CD4-positive, alpha-beta T cell treated with Interleukin-21 for 1 hour (primary cell): ENCODE measurements around the gene NRIP2.

Experiments
- DNase-seq: peaks from one replicate; pipeline ENCODE4 v3.0.0-alpha.2; 2020

The NRIP2 gene

GRCh38 chr12:2804393-2805142, 30.3 kb downstream of the NRIP2 start:
- DNase-seq = no peak

GRCh38 chr12:2803635-2804392, 31.0 kb downstream of the NRIP2 start:
- no peak for DNase-seq

- no peak for DNase-seq
Measured at GRCh38 chr12:2801044-2801783, 33.6 kb downstream of the NRIP2 start.

GRCh38 chr12:2800046-2800570, 34.7 kb downstream of the NRIP2 start:
- DNase-seq = no peak

DNA sequence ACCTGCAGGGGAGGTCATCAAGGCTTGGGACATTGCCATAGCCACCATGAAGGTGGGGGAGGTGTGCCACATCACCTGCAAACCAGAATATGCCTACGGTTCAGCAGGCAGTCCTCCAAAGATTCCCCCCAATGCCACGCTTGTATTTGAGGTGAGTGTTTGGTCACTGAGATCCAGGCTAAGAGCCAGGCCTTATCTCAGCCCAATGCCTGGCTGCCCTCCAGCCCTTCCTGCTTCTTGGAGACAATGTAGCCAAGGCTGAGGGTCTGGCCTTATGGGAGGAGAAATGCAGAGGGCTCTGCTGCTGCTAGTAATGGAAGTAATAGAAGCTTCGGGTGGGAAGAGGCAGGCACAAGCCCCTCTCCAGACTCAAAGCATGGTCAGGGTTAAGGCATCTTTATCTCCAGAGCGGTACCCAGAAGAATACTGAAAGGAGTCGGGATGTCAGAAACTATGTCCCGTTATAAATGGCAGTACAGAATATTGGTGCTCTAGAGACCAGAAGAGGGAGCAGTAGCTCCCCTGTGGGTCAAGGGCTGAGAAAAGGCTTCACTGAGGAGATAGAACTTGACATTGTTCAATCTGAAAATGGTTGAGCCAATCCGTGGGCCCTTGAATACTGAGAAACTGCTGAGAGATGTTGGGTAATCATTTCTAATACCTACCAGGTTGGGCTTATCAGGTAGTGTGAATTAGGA, 37.0 kb downstream of the NRIP2 start:
- DNase-seq = no peak

GRCh38 chr12:2796187-2796666, 38.6 kb downstream of the NRIP2 start:
- DNase-seq = no peak

DNA sequence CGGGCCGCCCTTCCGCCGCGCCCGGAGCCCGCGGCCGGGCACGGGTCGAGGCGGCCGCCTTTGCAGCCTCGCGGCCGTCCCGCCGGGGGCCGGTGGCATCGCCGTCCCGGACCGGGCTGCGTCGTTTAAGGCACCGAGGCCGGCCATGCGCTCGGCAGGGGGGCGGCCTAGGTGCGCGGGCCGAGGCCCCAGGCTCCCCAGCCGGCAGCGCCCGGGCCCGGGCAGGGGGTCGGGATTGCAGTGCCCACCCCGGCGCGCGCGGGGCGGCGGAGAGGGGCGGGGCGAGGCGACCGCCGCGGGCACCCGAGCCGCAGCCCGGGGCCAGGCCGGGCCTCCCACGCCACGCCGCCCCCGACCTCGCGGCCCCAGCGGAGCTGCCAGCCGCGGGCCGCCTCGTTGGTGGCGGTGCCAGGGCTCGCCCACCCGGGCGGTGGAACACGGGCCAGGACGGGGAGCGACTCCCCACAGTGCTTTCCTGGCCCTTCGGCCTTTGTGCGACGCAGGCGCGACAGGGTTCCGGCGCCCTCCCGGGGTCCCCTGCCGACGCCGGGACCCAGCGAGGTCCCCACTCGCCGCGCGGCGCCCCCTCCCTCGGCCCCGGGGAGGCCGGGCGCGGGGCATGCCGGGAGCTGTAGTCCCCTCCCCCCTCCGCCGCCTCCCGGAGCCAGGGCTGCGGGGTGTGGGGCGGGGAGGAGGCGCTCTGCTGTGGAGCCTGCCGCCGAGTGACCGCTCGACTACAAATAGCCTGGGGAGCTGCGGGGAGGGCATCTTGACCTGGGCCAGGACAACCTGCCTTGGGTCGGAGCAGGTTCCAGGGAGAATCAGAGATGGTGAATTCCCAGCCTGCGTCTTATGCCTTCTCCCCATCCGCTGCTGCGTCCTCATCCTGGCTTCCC, 39.3 kb downstream of the NRIP2 start:
- peak; percentile 71 for DNase-seq

DNA sequence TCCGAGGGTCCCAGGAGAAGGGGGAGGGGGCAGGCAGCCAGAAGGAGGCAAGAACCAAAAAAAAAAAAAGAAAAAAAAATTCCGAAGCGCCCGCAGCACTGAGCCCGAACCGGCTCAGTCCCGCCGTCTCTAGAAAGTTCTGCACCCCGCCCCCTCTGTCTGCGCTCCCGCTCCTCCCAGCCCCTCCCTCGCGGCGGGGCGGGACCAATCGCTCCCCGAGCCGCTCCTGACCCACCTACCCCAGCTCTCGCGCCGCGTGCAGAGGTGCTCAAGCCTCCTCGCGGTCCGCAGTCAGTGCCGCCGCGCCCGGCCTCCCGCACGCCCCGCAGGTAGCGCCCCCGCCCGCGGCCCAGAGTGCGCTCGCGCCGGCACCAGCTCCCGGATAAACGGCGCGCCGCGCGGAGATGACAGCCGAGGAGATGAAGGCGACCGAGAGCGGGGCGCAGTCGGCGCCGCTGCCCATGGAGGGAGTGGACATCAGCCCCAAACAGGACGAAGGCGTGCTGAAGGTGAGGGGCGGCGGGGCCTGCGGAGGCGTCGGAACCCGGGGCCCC, 40.0 kb downstream of the NRIP2 start, which contains the start of gene FKBP4:
TSS of gene FKBP4 (plus strand) at position 235 of the 554 bp plus-strand sequence. CDS start at position 405, 170 bp downstream.
- peak; percentile 92 for DNase-seq

GRCh38 chr12:2794191-2794735, 40.6 kb downstream of the NRIP2 start:
- DNase-seq = peak; percentile 18

DNA sequence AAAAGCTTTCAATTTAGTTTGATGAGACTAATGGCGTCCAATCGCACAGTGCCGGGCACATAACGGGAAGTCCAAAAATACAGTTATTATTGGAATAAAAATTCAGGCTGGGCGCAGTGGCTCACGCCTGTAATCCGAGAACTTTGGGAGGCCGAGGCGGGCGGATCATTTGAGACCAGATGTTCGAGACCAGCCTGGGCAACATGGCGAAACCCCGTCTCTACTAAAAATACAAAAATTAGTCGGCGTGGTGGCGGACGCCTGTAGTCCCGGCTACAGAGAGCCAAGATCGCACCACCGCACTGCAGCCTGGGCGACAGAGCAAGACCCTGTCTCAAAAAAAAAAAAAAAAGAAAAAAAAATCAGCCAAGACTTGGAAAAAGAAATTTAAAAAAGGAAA, 41.3 kb downstream of the NRIP2 start:
- DNase-seq = no peak

DNA sequence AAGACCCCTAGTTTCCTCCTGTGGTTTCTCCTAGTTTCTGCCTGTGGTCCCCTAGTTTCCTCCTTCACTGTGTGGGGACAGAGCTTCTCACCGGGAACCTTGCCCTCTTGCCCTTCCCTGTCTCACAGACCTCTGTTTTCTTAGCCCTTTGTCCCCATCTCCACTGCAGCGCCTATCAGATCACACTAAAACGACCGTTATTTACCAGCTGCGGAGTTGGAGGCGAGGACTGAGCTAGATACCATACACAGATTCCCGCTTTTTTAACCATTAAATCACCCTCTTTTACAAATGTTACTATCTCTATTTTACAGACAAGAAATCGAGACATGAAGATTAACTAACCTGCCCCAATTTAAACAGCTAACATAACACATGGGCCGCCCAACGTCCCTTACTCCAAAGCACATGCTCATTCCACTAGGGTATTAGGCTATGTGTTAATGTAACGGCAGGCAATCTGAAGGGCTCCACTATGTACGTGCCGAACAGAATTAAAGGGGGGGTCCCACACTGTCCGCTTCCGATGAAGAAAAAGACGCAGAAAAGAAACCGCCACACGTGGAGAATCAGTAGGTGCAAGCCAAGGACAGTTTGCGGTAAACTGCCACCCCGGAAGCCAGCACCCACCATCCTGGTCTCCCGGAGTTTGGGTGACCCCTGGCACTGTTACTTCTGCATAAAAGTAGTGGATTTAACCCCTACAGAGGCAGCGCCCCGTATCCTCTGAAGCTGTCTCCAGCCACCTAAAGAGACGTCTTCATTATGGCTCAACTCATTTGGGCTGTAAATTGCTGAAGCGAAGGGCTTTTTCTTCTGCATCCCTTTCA, 41.9 kb downstream of the NRIP2 start:
- DNase-seq = no peak

DNA sequence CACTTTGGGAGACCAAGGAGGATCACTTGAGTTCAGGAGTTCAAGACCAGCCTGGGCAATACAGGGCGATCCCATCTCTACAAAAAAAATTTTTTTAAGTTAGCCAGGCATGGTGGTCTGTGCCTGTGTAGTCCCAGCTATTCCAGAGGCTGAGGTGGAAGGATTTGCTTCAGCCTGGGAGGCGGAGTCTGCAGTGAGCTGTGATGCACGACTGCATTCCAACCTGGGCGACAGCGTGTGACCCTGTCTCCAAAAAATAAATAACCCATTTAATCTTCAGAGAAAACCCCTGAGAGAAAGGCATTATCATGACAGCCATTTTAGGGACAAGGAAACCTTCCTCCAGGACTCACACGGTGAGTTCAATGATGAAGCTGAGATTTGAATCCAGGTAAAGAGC, 43.7 kb downstream of the NRIP2 start:
- DNase-seq = no peak

GRCh38 chr12:2785017-2785416, 49.8 kb downstream of the NRIP2 start:
- DNase-seq = no peak

DNA sequence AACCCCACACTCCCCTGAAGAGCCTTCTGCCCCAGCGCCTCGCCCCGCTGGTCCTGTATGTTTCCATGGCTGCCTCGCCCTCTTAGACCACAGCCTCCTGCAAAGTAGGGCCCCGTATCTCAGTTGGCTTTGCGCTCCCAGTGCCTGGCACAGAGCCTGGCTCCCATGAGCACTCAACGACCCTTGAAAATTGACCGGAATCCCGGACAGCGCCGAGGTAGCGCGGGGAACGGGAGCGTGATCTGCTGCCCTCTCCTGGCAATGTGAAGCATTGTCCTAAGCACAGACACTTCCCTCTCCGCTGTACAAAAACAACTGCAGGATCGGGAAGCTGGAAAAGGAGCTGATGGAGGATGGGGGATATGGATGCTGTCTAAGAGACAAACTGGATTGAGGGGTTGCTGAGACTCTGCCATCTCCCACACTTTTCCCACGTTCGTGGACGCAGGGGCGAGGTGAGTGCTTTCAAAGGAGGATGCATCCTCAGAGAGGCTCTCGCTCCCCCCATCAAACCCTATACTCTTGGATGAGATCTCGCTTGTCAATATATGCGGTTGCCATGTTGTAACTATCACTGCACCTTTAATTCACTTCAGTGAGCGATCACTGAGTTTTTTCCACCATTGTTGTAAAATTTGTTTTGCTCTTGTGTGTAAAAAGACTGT, 50.8 kb downstream of the NRIP2 start:
- DNase-seq = peak; percentile 51

DNA sequence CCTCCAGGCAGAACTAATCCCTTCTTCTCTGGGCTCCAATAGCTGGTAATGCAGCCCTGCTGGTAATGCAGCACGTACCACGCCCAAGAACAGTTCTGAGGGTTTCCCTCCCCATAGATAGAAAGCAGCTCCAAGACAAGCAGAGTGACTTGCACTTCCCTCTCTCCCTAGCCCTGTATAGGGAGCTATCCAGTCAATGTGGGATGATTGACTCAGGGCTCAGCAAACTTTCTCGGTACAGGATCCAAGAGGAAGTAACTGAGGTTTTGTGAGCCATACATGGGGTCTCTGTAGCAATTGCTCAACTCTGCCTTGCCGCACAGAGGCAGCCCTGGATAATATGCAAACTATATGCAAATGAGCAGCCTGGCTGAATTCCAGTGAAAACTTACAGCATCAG, 55.6 kb downstream of the NRIP2 start:
- no peak for DNase-seq

- DNase-seq = no peak
Measured at GRCh38 chr12:2776129-2776806, 58.6 kb downstream of the NRIP2 start.

DNA sequence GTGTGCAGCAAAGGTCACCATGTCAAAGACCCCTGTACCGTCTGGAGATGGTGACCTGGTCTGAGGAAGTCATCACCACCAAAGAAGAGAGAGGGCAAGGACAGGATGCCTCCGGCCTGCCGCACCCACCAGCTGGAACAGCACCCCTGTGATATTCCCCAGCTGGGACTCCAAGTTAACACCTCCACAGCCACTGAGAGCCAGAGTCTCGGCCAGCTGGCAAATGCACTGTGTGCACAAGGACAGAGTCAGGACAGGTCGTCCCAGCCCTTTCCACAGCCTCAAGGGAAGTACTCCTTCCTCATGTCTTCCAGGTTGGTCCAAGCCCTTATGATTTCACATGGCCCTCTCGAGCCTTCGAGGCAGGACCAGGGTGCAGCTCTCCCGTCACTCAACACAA, 59.4 kb downstream of the NRIP2 start:
- no peak for DNase-seq
